ENCODE data around the gene RERE. TPM values are rescaled to one million over a fixed set of nuclear protein-coding genes. Genes with fewer than 3 reads are reported as not detected.

The RERE gene
- total RNA-seq, 2 experiments from 2014 or later = 73.1 to 211 TPM

- no TSS peak for BruUV-seq (replicated peaks)
- POLR2A ChIA-PET = interaction anchor here (0.5 to 2.5 kb wide), 7 partner anchors 9 to 63 kb away, joined by 3 to 11 read pairs (median 5); no protein-coding TSS in a partner anchor
- peak overlapping the region; percentile 7 for H3K4me3 ChIP-seq (ENCODE audit: low read depth, low read length, poor library complexity, severe bottlenecking)
- H3K9me2 ChIP-seq (ENCODE audit: insufficient read depth, low read length) = no peaks in the 10 kb centered on the region
- no peak for TF ChIP-seq EZH2phosphoT487 (IDR thresholded peaks at IDR 0.05; ENCODE audit: borderline replicate concordance, low read depth, low read length)
- no peak for TF ChIP-seq CTCF (conservative IDR thresholded peaks at IDR 0.05; ENCODE audit: low read length)
- H4K20me1 ChIP-seq (ENCODE audit: insufficient read depth, low read length) = no peaks in the 10 kb centered on the region
- peak overlapping the region; percentile 64 for H3K27ac ChIP-seq (ENCODE audit: low read depth, low read length, poor library complexity, severe bottlenecking)
- peaks cover 72% of the 10 kb centered on the region; the same call in 1 of the 2 replicates for H3K79me2 ChIP-seq (ENCODE audit: insufficient read depth, low read depth, low read length)
- CTCF ChIA-PET (ENCODE audit: unreplicated experiment) = no interaction called here
- peaks cover 8% of the 10 kb centered on the region; the same call in 1 of the 2 replicates for H3K36me3 ChIP-seq (ENCODE audit: insufficient read depth, low read length)
- H3K4me1 ChIP-seq (ENCODE audit: insufficient read depth, low read length, poor library complexity, severe bottlenecking) = peaks cover 72% of the 10 kb centered on the region
- H3K4me2 ChIP-seq (ENCODE audit: low read length) = peak overlapping the region; percentile 47
- no peak overlapping the region for H2AFZ ChIP-seq (ENCODE audit: low read length)
- intact Hi-C loops (cut with micrococcal nuclease; ENCODE audit: unreplicated experiment) = no loop called here
- no peaks in the 10 kb centered on the region for H3K9me3 ChIP-seq (ENCODE audit: low read length)
- peak; percentile 40 for DNase-seq (ENCODE audit: low spot score)
These were observed 340.1 kb downstream of the RERE start for GRCh38 chr1:8477166-8477982.

- H3K4me2 ChIP-seq (ENCODE audit: low read length) = peak overlapping the region; percentile 47
- H4K20me1 ChIP-seq (ENCODE audit: insufficient read depth, low read length) = no peaks in the 10 kb centered on the region
- intact Hi-C loops (cut with micrococcal nuclease; ENCODE audit: unreplicated experiment) = no loop called here
- DNase-seq (ENCODE audit: low spot score) = no peak
- no peak overlapping the region for H3K4me3 ChIP-seq (ENCODE audit: low read depth, low read length, poor library complexity, severe bottlenecking)
- ChIA-PET POLR2A (no interaction called here), CTCF (ENCODE audit: unreplicated experiment) (no interaction called here)
- H3K9me3 ChIP-seq (ENCODE audit: low read length) = no peaks in the 10 kb centered on the region
- H3K36me3 ChIP-seq (ENCODE audit: insufficient read depth, low read length) = peaks cover 4% of the 10 kb centered on the region; the same call in 1 of the 2 replicates
- peaks cover 78% of the 10 kb centered on the region; the same call in 1 of the 2 replicates for H3K79me2 ChIP-seq (ENCODE audit: insufficient read depth, low read depth, low read length)
- no peak overlapping the region for H2AFZ ChIP-seq (ENCODE audit: low read length)
- H3K9me2 ChIP-seq (ENCODE audit: insufficient read depth, low read length) = no peaks in the 10 kb centered on the region
- H3K4me1 ChIP-seq (ENCODE audit: insufficient read depth, low read length, poor library complexity, severe bottlenecking) = peaks cover 86% of the 10 kb centered on the region
- BruUV-seq (replicated peaks) = no TSS peak
- TF ChIP-seq EZH2phosphoT487 (IDR thresholded peaks at IDR 0.05; ENCODE audit: borderline replicate concordance, low read depth, low read length) = no peak
- no peak for TF ChIP-seq CTCF (conservative IDR thresholded peaks at IDR 0.05; ENCODE audit: low read length)
- peak overlapping the region; percentile 64 for H3K27ac ChIP-seq (ENCODE audit: low read depth, low read length, poor library complexity, severe bottlenecking)
These were observed 341.4 kb downstream of the RERE start for GRCh38 chr1:8476006-8476405.

GRCh38 chr1:8474369-8474768 is 343.1 kb downstream of the RERE start:
- Histone ChIP-seq H3K4me2 (ENCODE audit: low read length) (peak overlapping the region; percentile 82), H2AFZ (ENCODE audit: low read length) (no peak overlapping the region), H3K36me3 (ENCODE audit: insufficient read depth, low read length) (no peaks in the 10 kb centered on the region; the same call in 1 of the 2 replicates), H3K79me2 (ENCODE audit: insufficient read depth, low read depth, low read length) (peaks cover 74% of the 10 kb centered on the region; the same call in 1 of the 2 replicates), H3K9me2 (ENCODE audit: insufficient read depth, low read length) (no peaks in the 10 kb centered on the region), H3K27ac (ENCODE audit: low read depth, low read length, poor library complexity, severe bottlenecking) (peak overlapping the region; percentile 84), H4K20me1 (ENCODE audit: insufficient read depth, low read length) (no peaks in the 10 kb centered on the region), H3K4me1 (ENCODE audit: insufficient read depth, low read length, poor library complexity, severe bottlenecking) (peaks cover 86% of the 10 kb centered on the region), H3K9me3 (ENCODE audit: low read length) (no peaks in the 10 kb centered on the region), H3K4me3 (ENCODE audit: low read depth, low read length, poor library complexity, severe bottlenecking) (no peak overlapping the region)
- BruUV-seq (replicated peaks) = no TSS peak
- no peak for TF ChIP-seq CTCF (conservative IDR thresholded peaks at IDR 0.05; ENCODE audit: low read length)
- no peak for TF ChIP-seq EZH2phosphoT487 (IDR thresholded peaks at IDR 0.05; ENCODE audit: borderline replicate concordance, low read depth, low read length)
- CTCF ChIA-PET (ENCODE audit: unreplicated experiment) = interaction anchor here (1.0 kb wide), 1 partner anchor 47 kb away, joined by 3 read pairs; no protein-coding TSS in a partner anchor
- intact Hi-C loops (cut with micrococcal nuclease; ENCODE audit: unreplicated experiment) = loop anchor here (5.0 kb wide), 1 partner anchor 58 kb away; no protein-coding TSS in a partner anchor
- no peak for DNase-seq (ENCODE audit: low spot score)
- POLR2A ChIA-PET = interaction anchor here (1.0 to 3.0 kb wide), 5 partner anchors 9 to 95 kb away, joined by 6 to 18 read pairs (median 6); no protein-coding TSS in a partner anchor

Data from OCI-LY7 (cell line).